IPS DF 4.7 (cell line): ENCODE data around the gene PODNL1.

Experiments used
- DNase-seq: peaks from one replicate; pipeline ENCODE4 v3.0.0-alpha.2; 2013; ENCODE audit warnings: low spot score; ENCODE audit errors: extremely low read depth

PODNL1 gene

GRCh38 chr19:13894552-13894951, 43.7 kb downstream of the PODNL1 start:
- no peak for DNase-seq

- DNase-seq, result no peak
Observed at GRCh38 chr19:13892870-13893269, 45.3 kb downstream of the PODNL1 start.

GRCh38 chr19:13890136-13890535, 48.1 kb downstream of the PODNL1 start:
- no peak for DNase-seq

GRCh38 chr19:13888281-13888680, 49.9 kb downstream of the PODNL1 start:
- no peak for DNase-seq

- DNase-seq, result no peak
Observed at GRCh38 chr19:13887517-13887916, 50.7 kb downstream of the PODNL1 start.

GRCh38 chr19:13887018-13887436, 51.2 kb downstream of the PODNL1 start:
- no peak for DNase-seq

GRCh38 chr19:13885826-13886365, 52.3 kb downstream of the PODNL1 start:
- no peak for DNase-seq

GRCh38 chr19:13884726-13885591, 53.3 kb downstream of the PODNL1 start:
- no peak for DNase-seq

- no peak for DNase-seq
Observed at GRCh38 chr19:13883516-13884064, 54.6 kb downstream of the PODNL1 start.

GRCh38 chr19:13882836-13883235, 55.4 kb downstream of the PODNL1 start:
- no peak for DNase-seq

- DNase-seq, result no peak
Observed at GRCh38 chr19:13882419-13882795, 55.8 kb downstream of the PODNL1 start.

- DNase-seq, result no peak
Observed at GRCh38 chr19:13881692-13882418, 56.4 kb downstream of the PODNL1 start.

GRCh38 chr19:13881251-13881691, 56.9 kb downstream of the PODNL1 start:
- DNase-seq, result no peak
